ENCODE data around the gene MXRA5. TPM values are rescaled to one million over a fixed set of nuclear protein-coding genes. Genes with fewer than 3 reads are reported as not detected.

The MXRA5 gene
- total and polyA plus RNA-seq, 10 of the 15 experiments (the other 5 are each of a cell fraction or from before 2014, with no cell fraction given), result 0.01 to 0.03 TPM; not detected in 8

- Histone ChIP-seq H3K4me1 (ENCODE audit: control insufficient read depth, insufficient read depth, low read length) (no peaks in the 10 kb centered on the region), H3K4me3 (no peak overlapping the region), H2AFZ (ENCODE audit: control insufficient read depth, low read depth, low read length) (no peak overlapping the region), H3K9me3 (replicated peaks; ENCODE audit: control insufficient read depth, insufficient read depth, low read length) (no peaks in the 10 kb centered on the region), H3K27me3 (replicated peaks in 1 of 2; ENCODE audit: control insufficient read depth in 2 of 2, insufficient read depth in 2 of 2, low read length in 1 of 2) (no peaks in the 10 kb centered on the region), H3K79me2 (ENCODE audit: control insufficient read depth, insufficient read depth, low read length) (no peaks in the 10 kb centered on the region), H3K27ac (ENCODE audit: control insufficient read depth, insufficient read depth) (no peak overlapping the region), H3K4me2 (ENCODE audit: control insufficient read depth, insufficient read depth) (no peak overlapping the region), H3K9ac (ENCODE audit: control insufficient read depth, insufficient read depth, low read length) (no peak overlapping the region), H4K20me1 (ENCODE audit: control insufficient read depth, insufficient read depth) (no peaks in the 10 kb centered on the region), H3K36me3 (ENCODE audit: control insufficient read depth in 2 of 2, insufficient read depth in 2 of 2, low read length in 1 of 2) (no peaks in the 10 kb centered on the region)
- 2% methylated on average over 3 of the region's 3 CpGs for WGBS (ENCODE audit: insufficient coverage, insufficient replicate concordance, low lambda C conversion rate, missing lambda C conversion rate)
- ChIA-PET SMC1A (ENCODE audit: uncharacterized antibody, unreplicated experiment) (interaction anchor here (1.7 kb wide), 1 partner anchor 11 kb away, joined by 3 read pairs; no protein-coding TSS in a partner anchor), CTCF (no interaction called here), POLR2A (no interaction called here), RAD21 (ENCODE audit: unreplicated experiment) (no interaction called here)
- no peak for DNase-seq (ENCODE audit: low read depth, low spot score)
- in situ Hi-C loops (cut with MboI) (no loop called here), intact Hi-C loops (cut with micrococcal nuclease; ENCODE audit: unreplicated experiment) (no loop called here)
- no peak for ATAC-seq
- FAIRE-seq, result no peak
- no TSS peak for BruUV-seq (replicated peaks)
- TF ChIP-seq USF2 (IDR thresholded peaks at IDR 0.05; ENCODE audit: borderline replicate concordance, low read depth, low read length), result no peak
- no peak for TF ChIP-seq CHD2 (IDR thresholded peaks at IDR 0.05; ENCODE audit: borderline replicate concordance, low read depth, low read length)
- TF ChIP-seq EED (IDR thresholded peaks at IDR 0.05; ENCODE audit: low read depth), result no peak
- no peak for TF ChIP-seq FOXM1 (IDR thresholded peaks at IDR 0.05; ENCODE audit: low read depth, low read length)
- no peak for TF ChIP-seq E2F4 (IDR thresholded peaks at IDR 0.05; ENCODE audit: low read depth, low read length)
- no peak for TF ChIP-seq MYB (IDR thresholded peaks at IDR 0.05; ENCODE audit: borderline replicate concordance, low read depth, low read length)
- TF ChIP-seq ATF3 (IDR thresholded peaks at IDR 0.05; ENCODE audit: borderline replicate concordance, extremely low read depth, low read depth, low read length), result no peak
- TF ChIP-seq SIN3A (IDR thresholded peaks at IDR 0.05; ENCODE audit: low read depth, low read length), result no peak
- TF ChIP-seq HDAC6 (IDR thresholded peaks at IDR 0.05; ENCODE audit: unreplicated experiment), result no peak
- no peak for TF ChIP-seq JUND (IDR thresholded peaks at IDR 0.05; ENCODE audit: low read depth, low read length)
- no peak for TF ChIP-seq FOS (IDR thresholded peaks at IDR 0.05; ENCODE audit: borderline replicate concordance, extremely low read depth, insufficient read length)
- no peak for TF ChIP-seq STAT1 (conservative IDR thresholded peaks at IDR 0.05)
- TF ChIP-seq RAD21 (IDR thresholded peaks at IDR 0.05; ENCODE audit: insufficient read depth, low read depth, low read length), result no peak
- no peak for TF ChIP-seq GABPA (IDR thresholded peaks at IDR 0.05; ENCODE audit: low read depth)
- no peak for TF ChIP-seq E2F8 (IDR thresholded peaks at IDR 0.05; ENCODE audit: low read depth, partially characterized antibody)
- no peak for TF ChIP-seq ZNF592 (IDR thresholded peaks at IDR 0.05)
Measured at GRCh38 chrX:3380603-3381002, 34.2 kb upstream of the MXRA5 start.
